Myocyte (in vitro differentiated cells): ENCODE results near the gene P2RX3. TPM values are rescaled to one million over a fixed set of nuclear protein-coding genes. Genes with fewer than 3 reads are reported as not detected.
"Not testable (repeated sequence)": the region's sequence is repeated elsewhere in the genome, so short reads cannot be mapped to it uniquely, and the experiment has no call there.

Experiments
- DNase-seq: peaks from one replicate; pipeline ENCODE4 v3.0.0-alpha.2; 2012; ENCODE audit warnings: low read depth
- polyA plus RNA-seq: library from polyadenylated mRNA; unstranded; fragments of >200 nt; gene quantifications from one replicate; pipeline ENCODE4 v1.2.1, GENCODE V29; 2012; ENCODE audit warnings: missing spikeins
- total RNA-seq: library from RNA; depleted of rRNA; stranded (reverse); fragments of >200 nt; gene quantifications from 2 replicates; pipeline ENCODE4 v1.2.3, GENCODE V29; 2014

The P2RX3 gene
- total RNA-seq = not detected in 2 replicates
- polyA plus RNA-seq = not detected

GRCh38 chr11:57338142-57338541 is at the start of gene P2RX3:
TSS of gene P2RX3 (plus strand) at chr11:57338352. CDS start at chr11:57338551, 199 bp downstream.
- DNase-seq = no peak

- DNase-seq = peak; percentile 71
Measured at GRCh38 chr11:57288771-57289579, 49.2 kb upstream of the P2RX3 start.

- peak; percentile 49 for DNase-seq
Measured at GRCh38 chr11:57290288-57290687, 47.9 kb upstream of the P2RX3 start.

- DNase-seq = peak; percentile 89
Measured at GRCh38 chr11:57294225-57295131, 43.7 kb upstream of the P2RX3 start.

- not testable (repeated sequence) for DNase-seq
Measured at GRCh38 chr11:57296205-57296604, 41.9 kb upstream of the P2RX3 start.

GRCh38 chr11:57297221-57297620 is 40.9 kb upstream of the P2RX3 start:
- DNase-seq = no peak

- no peak for DNase-seq
Measured at GRCh38 chr11:57299150-57299737, 38.9 kb upstream of the P2RX3 start.

DNA sequence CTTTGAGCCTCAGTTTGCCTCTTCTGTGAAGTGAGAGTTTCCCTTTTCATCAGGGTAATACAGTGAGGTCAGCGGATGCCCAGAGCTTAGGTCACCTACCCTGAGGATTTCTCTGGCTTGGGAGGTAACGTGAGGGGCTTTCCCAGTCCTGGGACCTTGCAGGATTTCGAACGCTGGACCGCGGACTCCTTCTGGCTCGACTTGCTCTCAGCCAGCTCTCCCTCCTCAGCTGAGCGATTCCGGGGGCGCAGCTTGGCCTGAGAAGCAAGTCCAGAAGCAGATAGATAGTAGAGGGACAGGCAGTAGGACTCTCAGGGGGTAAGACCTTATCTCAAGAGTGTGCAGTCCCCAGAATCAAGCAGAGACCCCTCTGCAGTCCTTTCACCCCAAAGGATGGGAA is 37.4 kb upstream of the P2RX3 start:
- DNase-seq = no peak

DNA sequence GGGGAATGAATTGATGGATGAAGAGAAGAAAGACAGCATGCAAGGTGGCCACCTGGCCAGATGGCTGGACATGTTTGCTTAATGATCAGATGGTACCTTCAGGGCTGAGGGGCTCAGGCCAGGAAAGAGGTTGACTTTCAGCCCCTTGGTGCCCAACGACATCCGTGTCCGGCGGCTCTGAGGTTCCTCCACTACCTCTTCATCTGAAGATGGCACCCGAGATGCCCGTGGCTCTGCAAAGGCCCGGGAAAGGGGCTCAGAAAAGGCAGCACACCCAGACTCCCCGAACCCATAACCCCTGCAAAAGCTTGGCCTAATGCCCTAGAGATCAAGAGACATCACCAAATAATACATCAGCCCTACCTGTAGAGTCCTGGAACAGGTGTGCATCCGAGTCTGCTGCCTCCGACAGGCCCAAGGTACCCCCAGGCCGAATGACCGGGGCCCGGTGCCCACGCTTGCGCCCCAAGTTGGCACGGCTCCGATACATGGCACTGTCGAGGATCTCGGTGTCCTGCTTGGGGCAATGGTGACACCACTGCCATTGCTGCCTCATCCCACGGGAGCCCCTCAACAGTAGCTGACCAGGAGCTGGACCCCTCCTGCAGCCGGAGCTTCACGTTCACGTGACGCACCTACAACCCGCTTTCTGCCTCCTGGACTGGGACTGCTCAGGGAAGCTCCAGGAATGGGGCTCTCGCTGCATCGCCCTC is 36.3 kb upstream of the P2RX3 start:
- DNase-seq = no peak

GRCh38 chr11:57302489-57302888 is 35.7 kb upstream of the P2RX3 start:
- no peak for DNase-seq

DNA sequence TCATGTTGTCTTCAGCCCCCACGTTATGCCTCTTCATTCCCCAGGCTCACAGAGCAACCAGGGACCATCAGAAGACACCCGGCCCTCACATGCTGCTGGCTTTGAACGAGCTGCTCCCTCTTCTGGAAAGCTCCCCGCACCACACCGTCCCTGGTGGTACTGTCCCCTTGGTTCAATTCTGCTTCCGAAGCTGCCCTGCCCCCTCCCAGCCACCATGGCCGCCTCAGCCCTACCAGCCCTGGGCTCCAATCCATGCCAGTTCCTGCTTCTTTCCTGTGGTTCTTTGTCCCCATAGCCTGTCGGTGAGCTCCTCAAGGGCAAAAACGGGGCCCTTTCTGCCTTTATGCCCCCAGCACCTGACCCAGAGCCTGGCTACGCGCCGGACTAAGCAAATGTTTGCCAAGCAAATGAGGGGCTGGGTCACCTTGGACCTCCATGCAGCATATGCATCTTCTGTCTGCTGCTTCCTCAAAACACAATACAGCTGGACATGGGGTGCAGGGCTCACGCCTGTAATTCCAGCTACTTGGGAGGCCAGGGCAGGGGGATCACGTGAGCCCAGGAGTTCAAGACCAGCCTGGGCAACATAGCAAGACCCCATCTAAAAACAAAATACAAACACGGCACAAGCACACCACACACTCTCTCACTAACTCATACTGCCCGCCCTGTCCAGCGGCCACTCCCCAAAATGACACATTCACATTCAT is 34.7 kb upstream of the P2RX3 start:
- DNase-seq = no peak

DNA sequence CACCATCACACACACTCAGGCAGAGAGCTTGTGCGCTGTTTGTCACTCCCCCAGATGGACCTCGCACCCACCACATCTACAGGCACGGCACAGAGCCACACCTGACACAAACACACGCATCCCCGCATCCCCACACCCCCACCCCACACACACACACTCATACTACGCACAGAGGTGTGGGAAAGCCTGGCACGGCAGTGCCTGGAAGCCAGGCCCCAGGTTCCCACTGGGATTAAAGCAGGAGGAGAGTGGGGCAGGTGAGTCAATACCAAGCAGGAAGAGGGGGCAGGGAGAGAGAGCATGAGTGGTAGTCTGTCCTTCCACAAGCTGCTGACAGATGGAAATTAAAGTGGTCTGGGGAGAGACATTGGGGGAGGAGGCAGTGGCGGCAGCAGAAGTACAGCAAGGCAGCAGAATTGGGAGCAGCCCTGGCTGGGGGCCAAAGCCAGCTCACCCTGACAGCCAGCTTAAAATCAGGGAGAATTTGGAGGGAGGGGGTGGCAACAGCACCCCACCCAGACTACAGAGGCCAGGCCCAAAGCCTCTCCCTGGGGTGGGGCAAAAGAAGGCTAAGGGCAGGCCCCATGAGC is 34.1 kb upstream of the P2RX3 start:
- DNase-seq = peak; percentile 57

DNA sequence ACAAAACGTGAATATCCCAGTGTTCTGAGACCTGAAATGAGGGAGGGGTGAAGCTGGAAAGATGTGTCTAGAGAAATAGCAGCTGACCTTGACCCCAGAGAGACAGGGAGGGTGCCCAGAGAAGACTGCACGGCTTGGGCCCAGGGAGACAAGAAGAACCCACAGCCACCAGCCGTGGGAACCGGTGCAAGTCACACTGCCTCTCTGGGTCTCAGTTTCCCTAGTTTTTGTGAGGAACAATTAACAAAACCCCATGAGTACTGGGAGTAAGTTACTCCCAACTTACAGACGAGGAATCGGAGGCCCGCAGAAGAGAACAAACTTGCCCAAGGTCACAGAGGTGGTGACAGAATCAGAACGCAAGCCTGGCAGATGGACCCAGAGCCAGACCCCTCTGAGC is 32.6 kb upstream of the P2RX3 start:
- DNase-seq = no peak

- DNase-seq = no peak
Measured at GRCh38 chr11:57306161-57306876, 31.8 kb upstream of the P2RX3 start.

- DNase-seq = no peak
Measured at GRCh38 chr11:57306940-57307565, 31.1 kb upstream of the P2RX3 start.

DNA sequence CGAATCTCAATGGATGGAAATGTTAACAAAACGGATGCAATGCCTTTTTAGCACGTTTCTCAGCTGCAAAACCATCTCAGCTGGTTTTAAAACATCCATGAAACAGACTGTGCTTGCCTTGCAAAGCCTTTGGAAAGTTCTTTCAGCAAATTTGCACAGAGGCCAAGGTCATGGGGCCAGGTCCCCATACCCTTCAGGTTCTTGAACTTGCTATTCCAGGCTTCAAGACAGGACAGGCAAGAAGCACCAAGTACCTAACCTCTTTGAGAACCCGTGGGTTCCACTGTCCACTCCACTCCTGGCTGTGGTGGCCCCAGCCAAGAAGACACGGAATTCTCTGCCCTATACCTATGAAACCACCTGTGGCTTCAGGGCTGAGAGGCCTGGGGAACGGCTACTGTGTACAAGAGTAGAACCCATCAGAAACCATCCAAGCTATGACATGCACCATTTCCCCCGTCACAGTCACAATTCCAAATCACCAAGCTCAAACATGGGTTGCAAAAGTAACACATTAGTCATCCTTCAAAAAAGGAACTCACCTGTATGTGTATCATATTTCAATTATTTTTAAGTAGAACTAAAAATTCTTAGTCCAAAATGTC is 30.4 kb upstream of the P2RX3 start:
- no peak for DNase-seq

- no peak for DNase-seq
Measured at GRCh38 chr11:57308426-57309060, 29.6 kb upstream of the P2RX3 start.
